GM12878 (cell line): ENCODE results near the gene TNFSF4. TPM values are rescaled to one million over a fixed set of nuclear protein-coding genes. Genes with fewer than 3 reads are reported as not detected.

Experiments
- ATAC-seq: fragments of 200-7000 bp; cut with Tn5 transposase; 3 replicates; pipeline ENCODE4 v1.9.1; 2020; ENCODE audit warnings: mild to moderate bottlenecking, moderate library complexity
- BruUV-seq: library from RNA; stranded (reverse); fragments of 400-500 nt; replicated peaks from 2 replicates; lab custom pipeline; 2021; lab: Mats Ljungman, UMichigan
- CTCF ChIA-PET: fragments of 300-600 bp; sonication (Branson Sonifier 250); formaldehyde crosslinking; extraction: SDS; loops from one replicate; lab custom pipeline; 2021; ENCODE audit warnings: inconsistent platforms; lab: Yijun Ruan, JAX
- POLR2A ChIA-PET: fragments of 350-600 bp; formaldehyde crosslinking; extraction: SDS; loops from one replicate; lab custom pipeline; 2021; ENCODE audit warnings: inconsistent platforms; lab: Charles Lee
- RAD21 ChIA-PET: fragments of 300-600 bp; sonication (Branson Sonifier 250); formaldehyde crosslinking; loops from one replicate; lab custom pipeline; 2023; ENCODE audit warnings: antibody characterized with exemption; ENCODE audit not compliant: unreplicated experiment; lab: Charles Lee
- SMC1A ChIA-PET: fragments of 300-600 bp; sonication (Branson Sonifier 250); formaldehyde crosslinking; loops from one replicate; lab custom pipeline; 2023; ENCODE audit not compliant: unreplicated experiment, uncharacterized antibody; lab: Charles Lee
- DNase-seq: peaks from one replicate; pipeline ENCODE4 v3.0.0-alpha.2; 2011; ENCODE audit warnings: low read depth, low spot score
- FAIRE-seq: peaks from 3 replicates; lab custom pipeline; 2011; peaks lifted over from hg19 to GRCh38; lab: Jason Lieb, UNC
- H2AFZ ChIP-seq: 2 replicates; pipeline ENCODE4 v1.6.0; 2011; ENCODE audit warnings: low read depth, low read length, control low read depth; ENCODE audit not compliant: control insufficient read depth
- H3K27ac ChIP-seq: 2 replicates; pipeline ENCODE4 v1.5.1; 2011; ENCODE audit warnings: control low read depth; ENCODE audit not compliant: control insufficient read depth, insufficient read depth
- H3K27me3 ChIP-seq, 2 experiments: replicated peaks in 1 of 2; 2 replicates each; pipeline versions ENCODE4 v1.6.0 to v1.6.1; 2011; ENCODE audit warnings: low read length in 1 of 2; ENCODE audit not compliant: control insufficient read depth in 2 of 2, insufficient read depth in 2 of 2
- H3K36me3 ChIP-seq, 2 experiments: 2 replicates each; pipeline ENCODE4 v1.5.1; 2011; ENCODE audit warnings: low read length in 1 of 2; ENCODE audit not compliant: control insufficient read depth in 2 of 2, insufficient read depth in 2 of 2
- H3K4me1 ChIP-seq: 2 replicates; pipeline ENCODE4 v1.6.1; 2011; ENCODE audit warnings: mild to moderate bottlenecking, low read length, moderate library complexity, mixed read lengths; ENCODE audit not compliant: control insufficient read depth, insufficient read depth
- H3K4me2 ChIP-seq: 2 replicates; pipeline ENCODE4 v1.6.0; 2011; ENCODE audit warnings: control low read depth; ENCODE audit not compliant: control insufficient read depth, insufficient read depth
- H3K4me3 ChIP-seq: fragments of 200-600 bp; sonication (generic); 2 replicates; pipeline ENCODE4 v1.5.1; 2016
- H3K79me2 ChIP-seq: 2 replicates; pipeline ENCODE4 v1.6.0; 2011; ENCODE audit warnings: low read length; ENCODE audit not compliant: control insufficient read depth, insufficient read depth
- H3K9ac ChIP-seq: 2 replicates; pipeline ENCODE4 v1.8.0; 2011; ENCODE audit warnings: low read length, control low read depth, mixed read lengths; ENCODE audit not compliant: control insufficient read depth, insufficient read depth
- H3K9me3 ChIP-seq: replicated peaks from 3 replicates; pipeline ENCODE4 v1.5.1; 2011; ENCODE audit warnings: mild to moderate bottlenecking, low read length; ENCODE audit not compliant: control insufficient read depth, insufficient read depth
- H4K20me1 ChIP-seq: 2 replicates; pipeline ENCODE4 v1.6.0; 2011; ENCODE audit not compliant: control insufficient read depth, insufficient read depth
- CTCF ChIP-seq, 3 experiments: IDR thresholded peaks in 2 of 3; conservative IDR thresholded peaks in 1 of 3; 2 replicates each; pipeline ENCODE4 v1.5.1; 2011; ENCODE audit warnings: low read depth in 3 of 3, low read length in 3 of 3, mild to moderate bottlenecking in 3 of 3, control low read depth in 2 of 3, moderate library complexity in 2 of 3, inconsistent platforms in 1 of 3, mixed read lengths in 1 of 3; ENCODE audit not compliant: control insufficient read depth in 2 of 3, insufficient read depth in 1 of 3; ENCODE audit errors: extremely low read depth in 1 of 3
- IKZF1 ChIP-seq: fragments of 450-650 bp; conservative IDR thresholded peaks from 2 replicates; pipeline ENCODE4 v1.6.1; 2017; ENCODE audit warnings: antibody characterized with exemption, mild to moderate bottlenecking
- IKZF2 ChIP-seq, 2 experiments: fragments of 450-650 bp; IDR thresholded peaks; 2 replicates each; pipeline ENCODE4 v1.6.1; 2017; ENCODE audit warnings: mild to moderate bottlenecking in 2 of 2, moderate library complexity in 2 of 2
- RAD21 ChIP-seq: IDR thresholded peaks from 2 replicates; pipeline ENCODE4 v1.6.1; 2011; ENCODE audit warnings: mild to moderate bottlenecking, low read depth, low read length, moderate library complexity; ENCODE audit not compliant: insufficient read depth
- RB1 ChIP-seq: fragments of 450-650 bp; formaldehyde crosslinking; IDR thresholded peaks from 2 replicates; pipeline ENCODE4 v1.6.1; 2017; ENCODE audit warnings: mild to moderate bottlenecking, borderline replicate concordance
- SMAD1 ChIP-seq: fragments of 450-650 bp; IDR thresholded peaks from 2 replicates; pipeline ENCODE4 v1.6.1; 2018; ENCODE audit warnings: mild to moderate bottlenecking, low read depth; ENCODE audit not compliant: partially characterized antibody
- SMC3 ChIP-seq: IDR thresholded peaks from 2 replicates; pipeline ENCODE4 v1.6.1; 2011; ENCODE audit warnings: low read length, improper control_type of control experiment, borderline replicate concordance
- TAF1 ChIP-seq: IDR thresholded peaks from 2 replicates; pipeline ENCODE4 v1.6.1; 2011; ENCODE audit warnings: mild to moderate bottlenecking, low read depth, low read length, borderline replicate concordance
- ZNF217 ChIP-seq: fragments of 450-650 bp; IDR thresholded peaks from 2 replicates; pipeline ENCODE4 v1.6.1; 2017; ENCODE audit warnings: antibody characterized with exemption, mild to moderate bottlenecking
- WGBS: methylation state at CpG from one replicate; pipeline ENCODE4 v1.1.6; 2016; ENCODE audit warnings: low lambda C conversion rate; ENCODE audit not compliant: insufficient replicate concordance, insufficient coverage; ENCODE audit errors: missing lambda C conversion rate; 5-methylcytosine and 5-hydroxymethylcytosine counted together
- in situ Hi-C: fragments of 300-500 bp; cut with MboI; formaldehyde crosslinking; loops from 9 replicates; pipeline ENCODE4 v1.14.3; 2018; ENCODE audit warnings: mixed read lengths
- intact Hi-C: fragments of 100-400 bp; cut with micrococcal nuclease; formaldehyde crosslinking; loops from one replicate; pipeline ENCODE4 v1.14.2; 2022; ENCODE audit not compliant: unreplicated experiment
- polyA plus RNA-seq, 11 experiments: library from polyadenylated mRNA; depleted of rRNA in 4 of 11; unstranded in 6 of 11; stranded (reverse) in 5 of 11; fragments of >200 nt; fragmentation: Nextera tagmentation in 4 of 11; fragmentation: Illumina TruSeq in 1 of 11; extraction: Ambion mirVana in 4 of 11; extraction: Trizol in 1 of 11; gene quantifications; 1 replicate in 1 of 11; 2 replicates in 10 of 11; pipeline versions ENCODE4 v1.2.1 to v1.2.3, GENCODE V29; 2011 to 2016; ENCODE audit warnings: inconsistent platforms in 2 of 11, missing spikeins in 2 of 11, low read depth in 1 of 11
- total RNA-seq, 4 experiments: library from RNA; depleted of rRNA in 3 of 4; stranded (reverse); fragments of >200 nt in 3 of 4; fragmentation: Illumina TruSeq in 1 of 4; extraction: Trizol in 1 of 4; gene quantifications; 2 replicates each; pipeline versions ENCODE4 v1.2.1 to v1.2.3, GENCODE V29; 2013 to 2021

The TNFSF4 gene
- total and polyA plus RNA-seq, 10 of the 15 experiments (the other 5 are each of a cell fraction or from before 2014, with no cell fraction given): 8.1 to 31.0 (median 12.9) TPM

- ATAC-seq (peak; percentile 67), DNase-seq (peak; percentile 16), FAIRE-seq (no peak)
- peaks cover 4% of the 10 kb centered on the region; the same call in 1 of the 2 replicates for H3K4me1 ChIP-seq
- no peak overlapping the region for H3K27ac ChIP-seq
- ChIA-PET SMC1A (interaction anchor here (0.7 to 3.5 kb wide), 14 partner anchors 24 to 430 kb away, joined by 3 to 30 read pairs (median 4); partner anchors contain the start of gene TNFSF4), RAD21 (interaction anchor here (0.6 to 3.4 kb wide), 13 partner anchors 13 to 569 kb away, joined by 3 to 12 read pairs (median 3); partner anchors contain the start of gene DARS2), CTCF (interaction anchor here (0.7 to 3.0 kb wide), 42 partner anchors 8 to 512 kb away, joined by 3 to 20 read pairs (median 4); no protein-coding TSS in a partner anchor), POLR2A (no interaction called here)
- in situ Hi-C loops (loop anchor here (5.0 kb wide), 1 partner anchor 157 kb away; no protein-coding TSS in a partner anchor), intact Hi-C loops (loop anchor here (2.0 to 5.0 kb wide), 2 partner anchors 42 to 159 kb away; no protein-coding TSS in a partner anchor)
- H3K4me3 ChIP-seq: no peak overlapping the region
- 0 out of 2 replicates have a peak overlapping the region, but pooled peaks have one; percentile 10 for H3K4me2 ChIP-seq
- no peaks in the 10 kb centered on the region for H3K79me2 ChIP-seq
- TF ChIP-seq SMC3 (peak; percentile 53; the same call in 1 of the 2 replicates), RAD21 (peak; percentile 68), IKZF2 (IDR thresholded peaks at IDR 0.05) (peak in 1 of 2 experiments; percentile 26; a peak in 2 of 4 replicates), IKZF1 (0 out of 2 replicates have a peak, but pooled peaks have one; percentile 44), RB1 (0 out of 2 replicates have a peak, but pooled peaks have one; percentile 41), SMAD1 (no peak), TAF1 (no peak), CTCF (IDR thresholded peaks at IDR 0.05 in 2 of 3, conservative IDR thresholded peaks at IDR 0.05 in 1 of 3; ENCODE audit: control insufficient read depth in 2 of 3, extremely low read depth in 1 of 3, insufficient read depth in 1 of 3, low read depth in 3 of 3, low read length in 3 of 3) (peak; percentile 67 to 80 (median 70)), ZNF217 (0 out of 2 replicates have a peak, but pooled peaks have one; percentile 40)
- H3K9me3 ChIP-seq: no peaks in the 10 kb centered on the region; the same call in 1 of the 3 replicates
- no peak overlapping the region for H3K9ac ChIP-seq
- no peaks in the 10 kb centered on the region for H4K20me1 ChIP-seq
- H3K36me3 ChIP-seq: no peaks in the 10 kb centered on the region
- H3K27me3 ChIP-seq: no peaks in the 10 kb centered on the region
- no TSS peak for BruUV-seq
- peak overlapping the region; percentile 25 for H2AFZ ChIP-seq
- 28% methylated on average over 3 of the region's 3 CpGs for WGBS
These were observed 48.2 kb upstream of the TNFSF4 start for GRCh38 chr1:173255214-173255813.
